K562 (cell line): Measurements from ENCODE around the gene KIF25. TPM values are rescaled to one million over a fixed set of nuclear protein-coding genes. Genes with fewer than 3 reads are reported as not detected.

ENCODE experiments used
- ATAC-seq: fragments of 200-7000 bp; cut with Tn5 transposase; 3 replicates; pipeline ENCODE4 v1.9.1; 2020; ENCODE audit warnings: moderate library complexity
- BruUV-seq: library from RNA; stranded (reverse); fragments of 400-500 nt; replicated peaks from 2 replicates; lab custom pipeline; 2021; lab: Mats Ljungman, UMichigan
- CTCF ChIA-PET: fragments of 300-600 bp; formaldehyde crosslinking; extraction: SDS; loops from one replicate; lab custom pipeline; 2021; ENCODE audit warnings: low intra/inter-chr PET ratio; lab: Yijun Ruan, JAX
- POLR2A ChIA-PET: fragments of 300-600, 350-650 bp; sonication (Branson Sonifier 250); formaldehyde crosslinking; extraction: SDS; loops from one replicate; lab custom pipeline; 2021; ENCODE audit warnings: antibody characterized with exemption, inconsistent platforms; lab: Yijun Ruan, JAX
- DNase-seq, 4 experiments: peaks; one replicate each; pipeline versions ENCODE4 v3.0.0 to v3.0.0-alpha.2; 2011 to 2018; ENCODE audit warnings: low spot score in 3 of 4, mixed read lengths in 3 of 4; ENCODE audit errors: extremely low read depth in 1 of 4
- FAIRE-seq: peaks from 2 replicates; lab custom pipeline; 2011; peaks lifted over from hg19 to GRCh38; lab: Jason Lieb, UNC
- H2AFZ ChIP-seq: 2 replicates; pipeline ENCODE4 v1.6.0; 2011; ENCODE audit warnings: low read depth, low read length, control low read depth, inconsistent platforms
- H3K27ac ChIP-seq: fragments of 200-600 bp; 3 replicates; pipeline ENCODE4 v1.8.0; 2011; ENCODE audit warnings: low read depth, mild to moderate bottlenecking, control low read depth, inconsistent platforms, low read length, moderate library complexity, mixed read lengths; ENCODE audit errors: extremely low read depth
- H3K27me3 ChIP-seq, 2 experiments: fragments of 300-600 bp in 1 of 2; 2 replicates in 1 of 2; 3 replicates in 1 of 2; pipeline versions ENCODE4 v1.6.0 to v1.8.0; 2011; ENCODE audit warnings: inconsistent platforms in 2 of 2, low read length in 2 of 2, mild to moderate bottlenecking in 1 of 2, mixed read lengths in 1 of 2, moderate library complexity in 1 of 2; ENCODE audit not compliant: control insufficient read depth in 2 of 2, insufficient read depth in 2 of 2
- H3K36me3 ChIP-seq: fragments of 300-600 bp; 3 replicates; pipeline ENCODE4 v1.8.0; 2011; ENCODE audit warnings: mild to moderate bottlenecking, low read length, inconsistent platforms; ENCODE audit not compliant: control insufficient read depth, insufficient read depth
- H3K4me1 ChIP-seq, 2 experiments: fragments of 200-600 bp in 1 of 2; replicated peaks in 1 of 2; 2 replicates in 1 of 2; 3 replicates in 1 of 2; pipeline versions ENCODE4 v1.5.1 to v1.8.0; 2011; ENCODE audit warnings: inconsistent platforms in 2 of 2, low read length in 2 of 2, mild to moderate bottlenecking in 1 of 2, mixed read lengths in 1 of 2, moderate library complexity in 1 of 2; ENCODE audit not compliant: control insufficient read depth in 2 of 2, insufficient read depth in 2 of 2
- H3K4me2 ChIP-seq: 2 replicates; pipeline ENCODE4 v1.6.1; 2011; ENCODE audit warnings: low read length, control low read depth, inconsistent platforms, mixed read lengths; ENCODE audit not compliant: insufficient read depth
- H3K4me3 ChIP-seq: fragments of 200-600 bp; sonication (generic), shearing (Covaris generic); 2 replicates; pipeline ENCODE4 v1.5.1; 2016; ENCODE audit warnings: control low read depth, inconsistent platforms
- H3K79me2 ChIP-seq: fragments of 200-600 bp; 3 replicates; pipeline ENCODE4 v1.8.0; 2011; ENCODE audit warnings: low read length, inconsistent platforms; ENCODE audit not compliant: control insufficient read depth, insufficient read depth
- H3K9ac ChIP-seq, 2 experiments: 2 replicates each; pipeline versions ENCODE4 v1.6.0 to v1.6.1; 2011; ENCODE audit warnings: low read depth in 2 of 2, low read length in 2 of 2, control low read depth in 1 of 2, inconsistent platforms in 1 of 2, mild to moderate bottlenecking in 1 of 2, mixed read lengths in 1 of 2; ENCODE audit not compliant: insufficient read depth in 1 of 2
- H3K9me1 ChIP-seq: one replicate; pipeline ENCODE4 v1.6.0; 2011; ENCODE audit warnings: inconsistent platforms, mild to moderate bottlenecking, low read length, moderate library complexity; ENCODE audit not compliant: control insufficient read depth, insufficient read depth
- H3K9me3 ChIP-seq: replicated peaks from 2 replicates; pipeline ENCODE4 v1.5.1; 2011; ENCODE audit warnings: low read depth, low read length, inconsistent platforms; ENCODE audit not compliant: control insufficient read depth, insufficient read depth
- H4K20me1 ChIP-seq: replicated peaks from 2 replicates; pipeline ENCODE4 v1.6.1; 2011; ENCODE audit warnings: low read length, inconsistent platforms, mixed read lengths; ENCODE audit not compliant: control insufficient read depth, insufficient read depth
- CREB1 ChIP-seq, 2 experiments: sonication (generic) in 1 of 2; formaldehyde crosslinking in 1 of 2; IDR thresholded peaks; 2 replicates each; pipeline versions ENCODE4 v1.6.1 to v1.8.0; 2012 to 2022; ENCODE audit warnings: inconsistent platforms in 1 of 2, mild to moderate bottlenecking in 1 of 2, missing genetic modification reagents in 1 of 2, moderate library complexity in 1 of 2
- FOXJ3 ChIP-seq: sonication (generic); formaldehyde crosslinking; IDR thresholded peaks from 2 replicates; pipeline ENCODE4 v1.4.0; 2020; ENCODE audit warnings: mild to moderate bottlenecking, missing genetic modification reagents
- HOXB6 ChIP-seq: fragments of 250-450 bp; sonication (Bioruptor Pico); IDR thresholded peaks from 2 replicates; pipeline ENCODE4 v1.5.1; 2022; ENCODE audit warnings: mild to moderate bottlenecking, borderline replicate concordance
- KLF6 ChIP-seq: fragments of 250-450 bp; sonication (Bioruptor Pico); IDR thresholded peaks from 2 replicates; pipeline ENCODE4 v1.4.0; 2020; ENCODE audit warnings: mild to moderate bottlenecking, moderate library complexity, borderline replicate concordance
- RBM17 ChIP-seq: fragments of 200-400 bp; formaldehyde crosslinking; IDR thresholded peaks from 2 replicates; pipeline ENCODE4 v1.6.1; 2017; ENCODE audit warnings: low read depth, mild to moderate bottlenecking, low read length, borderline replicate concordance
- SIN3A ChIP-seq, 2 experiments: fragments of 150-350 bp in 1 of 2; IDR thresholded peaks; 2 replicates each; pipeline ENCODE4 v1.6.1; 2011 to 2016; ENCODE audit warnings: borderline replicate concordance in 2 of 2, low read depth in 2 of 2, low read length in 2 of 2, mild to moderate bottlenecking in 2 of 2, moderate library complexity in 2 of 2; ENCODE audit not compliant: control insufficient read depth in 1 of 2
- SIRT6 ChIP-seq: IDR thresholded peaks from one replicate; pipeline ENCODE4 v1.6.1; 2012; ENCODE audit warnings: low read depth, mild to moderate bottlenecking, control low read depth, inconsistent platforms, low read length, moderate library complexity
- SMAD3 ChIP-seq: fragments of 450-650 bp; formaldehyde crosslinking; conservative IDR thresholded peaks from 2 replicates; pipeline ENCODE4 v1.4.0; 2020; ENCODE audit warnings: mild to moderate bottlenecking
- TFAM ChIP-seq: fragments of 250-450 bp; sonication (Bioruptor Pico); conservative IDR thresholded peaks from 2 replicates; pipeline ENCODE4 v1.5.0; 2021; ENCODE audit warnings: mild to moderate bottlenecking, moderate library complexity
- WGBS: fragments of 100-300 bp; shearing (Covaris generic); methylation state at CpG from one replicate; pipeline ENCODE4 v1.1.6; 2016; ENCODE audit warnings: low coverage, mixed read lengths; ENCODE audit not compliant: insufficient coverage; ENCODE audit errors: missing lambda C conversion rate; 5-methylcytosine and 5-hydroxymethylcytosine counted together
- in situ Hi-C: fragments of 300-500 bp; cut with MboI; formaldehyde crosslinking; loops from 4 replicates; pipeline ENCODE4 v1.15.0; 2018; ENCODE audit warnings: inconsistent platforms, mixed read lengths
- intact Hi-C: fragments of 100-400 bp; cut with micrococcal nuclease; formaldehyde crosslinking; loops from 2 replicates; pipeline ENCODE4 v1.14.2; 2022
- polyA plus RNA-seq, 8 experiments: library from polyadenylated mRNA; depleted of rRNA in 4 of 8; stranded (reverse) in 5 of 8; unstranded in 3 of 8; fragments of >200 nt; fragmentation: Nextera tagmentation in 2 of 8; fragmentation: Illumina TruSeq in 1 of 8; extraction: Ambion mirVana in 2 of 8; extraction: Trizol in 1 of 8; gene quantifications; 2 replicates each; pipeline versions ENCODE4 v1.2.1 to v1.2.3, GENCODE V29; 2011 to 2014; ENCODE audit warnings: inconsistent platforms in 1 of 8, missing spikeins in 1 of 8
- total RNA-seq, 7 experiments: library from RNA; depleted of rRNA in 6 of 7; stranded (reverse); fragments of >200 nt in 6 of 7; fragmentation: Illumina TruSeq in 2 of 7; extraction: Trizol in 2 of 7; gene quantifications; 2 replicates each; pipeline versions ENCODE4 v1.2.1 to v1.2.3, GENCODE V29; 2011 to 2021; ENCODE audit warnings: low replicate concordance in 1 of 7
- TF ChIP-seq, protein P1 (sequence below), 2 experiments: fragments of 450-650 bp; conservative IDR thresholded peaks; 2 replicates each; pipeline ENCODE4 v1.6.1; 2017; ENCODE audit warnings: mild to moderate bottlenecking in 2 of 2, moderate library complexity in 2 of 2
- TF ChIP-seq, protein P2 (sequence below): fragments of 250-450 bp; sonication (Bioruptor Pico); IDR thresholded peaks from 2 replicates; pipeline ENCODE4 v1.5.0; 2020; ENCODE audit warnings: mild to moderate bottlenecking, borderline replicate concordance
- TF ChIP-seq, protein P3 (sequence below), 3 experiments: fragments of 200-800 bp in 1 of 3; sonication (Bioruptor generic) in 1 of 3; sonication (generic) in 1 of 3; formaldehyde crosslinking in 1 of 3; IDR thresholded peaks; 2 replicates each; pipeline versions ENCODE4 v1.6.1 to v1.8.0; 2016 to 2022; ENCODE audit warnings: mild to moderate bottlenecking in 2 of 3, missing compliant biosample characterization in 2 of 3, missing genetic modification characterization in 2 of 3, missing genetic modification reagents in 1 of 3
- TF ChIP-seq, protein P4 (sequence below): sonication (generic); formaldehyde crosslinking; IDR thresholded peaks from 2 replicates; pipeline ENCODE4 v1.8.1; 2023; ENCODE audit warnings: mild to moderate bottlenecking, missing genetic modification reagents

Gene KIF25
- total and polyA plus RNA-seq, 9 of the 15 experiments (the other 6 are each of a cell fraction or from before 2014, with no cell fraction given): 0.04 to 0.49 (median 0.23) TPM; not detected in 5

DNA sequence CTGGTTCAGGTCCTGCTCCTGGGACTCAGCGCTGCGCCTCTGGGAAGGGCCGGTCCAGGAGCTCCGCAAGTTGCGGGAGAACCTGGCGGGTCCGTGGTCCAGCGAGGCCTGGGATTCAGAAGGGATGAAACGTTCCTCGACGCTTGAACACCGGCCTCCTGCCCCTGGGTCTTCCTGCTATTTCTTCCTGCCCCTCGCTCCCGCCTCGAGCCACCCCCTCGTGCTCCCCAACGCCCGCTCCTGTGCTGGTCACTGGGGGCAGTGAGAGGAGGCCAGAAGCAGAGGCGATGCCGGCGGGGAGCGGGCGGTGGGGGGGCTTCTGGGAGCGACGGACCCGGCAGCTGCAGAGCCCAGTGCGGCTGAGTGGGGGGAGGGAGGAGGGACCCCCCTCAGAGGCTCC, 20.8 kb upstream of the KIF25 start:
- no TSS peak for BruUV-seq
- CTCF ChIA-PET: interaction anchor here (0.7 kb wide), 1 partner anchor 35 kb away, joined by 3 read pairs; no protein-coding TSS in a partner anchor
- no peak for ATAC-seq
- TF ChIP-seq, protein P1, sequence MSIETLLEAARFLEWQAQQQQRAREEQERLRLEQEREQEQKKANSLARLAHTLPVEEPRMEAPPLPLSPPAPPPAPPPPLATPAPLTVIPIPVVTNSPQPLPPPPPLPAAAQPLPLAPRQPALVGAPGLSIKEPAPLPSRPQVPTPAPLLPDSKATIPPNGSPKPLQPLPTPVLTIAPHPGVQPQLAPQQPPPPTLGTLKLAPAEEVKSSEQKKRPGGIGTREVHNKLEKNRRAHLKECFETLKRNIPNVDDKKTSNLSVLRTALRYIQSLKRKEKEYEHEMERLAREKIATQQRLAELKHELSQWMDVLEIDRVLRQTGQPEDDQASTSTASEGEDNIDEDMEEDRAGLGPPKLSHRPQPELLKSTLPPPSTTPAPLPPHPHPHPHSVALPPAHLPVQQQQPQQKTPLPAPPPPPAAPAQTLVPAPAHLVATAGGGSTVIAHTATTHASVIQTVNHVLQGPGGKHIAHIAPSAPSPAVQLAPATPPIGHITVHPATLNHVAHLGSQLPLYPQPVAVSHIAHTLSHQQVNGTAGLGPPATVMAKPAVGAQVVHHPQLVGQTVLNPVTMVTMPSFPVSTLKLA (conservative IDR thresholded peaks at IDR 0.05): no peak
- TF ChIP-seq TFAM: no peak
- TF ChIP-seq FOXJ3: no peak
- TF ChIP-seq CREB1 (IDR thresholded peaks at IDR 0.05): no peak
- no peak for TF ChIP-seq CREB1 (CRISPR knock-in tag; IDR thresholded peaks at IDR 0.05)
- no peak for TF ChIP-seq RBM17
- no peak for TF ChIP-seq HOXB6
- TF ChIP-seq SIN3A (IDR thresholded peaks at IDR 0.05; ENCODE audit: borderline replicate concordance in 2 of 2, control insufficient read depth in 1 of 2, low read depth in 2 of 2, low read length in 2 of 2): no peak
- no peak for TF ChIP-seq SMAD3
- no peak for TF ChIP-seq KLF6
- TF ChIP-seq, protein P2, sequence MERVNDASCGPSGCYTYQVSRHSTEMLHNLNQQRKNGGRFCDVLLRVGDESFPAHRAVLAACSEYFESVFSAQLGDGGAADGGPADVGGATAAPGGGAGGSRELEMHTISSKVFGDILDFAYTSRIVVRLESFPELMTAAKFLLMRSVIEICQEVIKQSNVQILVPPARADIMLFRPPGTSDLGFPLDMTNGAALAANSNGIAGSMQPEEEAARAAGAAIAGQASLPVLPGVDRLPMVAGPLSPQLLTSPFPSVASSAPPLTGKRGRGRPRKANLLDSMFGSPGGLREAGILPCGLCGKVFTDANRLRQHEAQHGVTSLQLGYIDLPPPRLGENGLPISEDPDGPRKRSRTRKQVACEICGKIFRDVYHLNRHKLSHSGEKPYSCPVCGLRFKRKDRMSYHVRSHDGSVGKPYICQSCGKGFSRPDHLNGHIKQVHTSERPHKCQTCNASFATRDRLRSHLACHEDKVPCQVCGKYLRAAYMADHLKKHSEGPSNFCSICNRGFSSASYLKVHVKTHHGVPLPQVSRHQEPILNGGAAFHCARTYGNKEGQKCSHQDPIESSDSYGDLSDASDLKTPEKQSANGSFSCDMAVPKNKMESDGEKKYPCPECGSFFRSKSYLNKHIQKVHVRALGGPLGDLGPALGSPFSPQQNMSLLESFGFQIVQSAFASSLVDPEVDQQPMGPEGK (CRISPR knock-in tag): no peak
- TF ChIP-seq, protein P3, sequence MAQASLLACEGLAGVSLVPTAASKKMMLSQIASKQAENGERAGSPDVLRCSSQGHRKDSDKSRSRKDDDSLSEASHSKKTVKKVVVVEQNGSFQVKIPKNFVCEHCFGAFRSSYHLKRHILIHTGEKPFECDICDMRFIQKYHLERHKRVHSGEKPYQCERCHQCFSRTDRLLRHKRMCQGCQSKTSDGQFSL (CRISPR knock-in tag; IDR thresholded peaks at IDR 0.05): no peak
- TF ChIP-seq, protein P3 (tag; IDR thresholded peaks at IDR 0.05): no peak
- TF ChIP-seq SIRT6: no peak
- TF ChIP-seq, protein P4, sequence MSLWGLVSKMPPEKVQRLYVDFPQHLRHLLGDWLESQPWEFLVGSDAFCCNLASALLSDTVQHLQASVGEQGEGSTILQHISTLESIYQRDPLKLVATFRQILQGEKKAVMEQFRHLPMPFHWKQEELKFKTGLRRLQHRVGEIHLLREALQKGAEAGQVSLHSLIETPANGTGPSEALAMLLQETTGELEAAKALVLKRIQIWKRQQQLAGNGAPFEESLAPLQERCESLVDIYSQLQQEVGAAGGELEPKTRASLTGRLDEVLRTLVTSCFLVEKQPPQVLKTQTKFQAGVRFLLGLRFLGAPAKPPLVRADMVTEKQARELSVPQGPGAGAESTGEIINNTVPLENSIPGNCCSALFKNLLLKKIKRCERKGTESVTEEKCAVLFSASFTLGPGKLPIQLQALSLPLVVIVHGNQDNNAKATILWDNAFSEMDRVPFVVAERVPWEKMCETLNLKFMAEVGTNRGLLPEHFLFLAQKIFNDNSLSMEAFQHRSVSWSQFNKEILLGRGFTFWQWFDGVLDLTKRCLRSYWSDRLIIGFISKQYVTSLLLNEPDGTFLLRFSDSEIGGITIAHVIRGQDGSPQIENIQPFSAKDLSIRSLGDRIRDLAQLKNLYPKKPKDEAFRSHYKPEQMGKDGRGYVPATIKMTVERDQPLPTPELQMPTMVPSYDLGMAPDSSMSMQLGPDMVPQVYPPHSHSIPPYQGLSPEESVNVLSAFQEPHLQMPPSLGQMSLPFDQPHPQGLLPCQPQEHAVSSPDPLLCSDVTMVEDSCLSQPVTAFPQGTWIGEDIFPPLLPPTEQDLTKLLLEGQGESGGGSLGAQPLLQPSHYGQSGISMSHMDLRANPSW (CRISPR knock-in tag): no peak

More for the DNA sequence above, 20.8 kb upstream of the KIF25 start:
- Histone ChIP-seq H3K36me3 (no peaks in the 10 kb centered on the region), H3K27ac (no peak overlapping the region), H3K4me3 (no peak overlapping the region), H2AFZ (no peak overlapping the region), H3K9ac (no peak overlapping the region), H3K79me2 (no peaks in the 10 kb centered on the region), H3K9me1 (no peaks in the 10 kb centered on the region), H3K27me3 (peaks cover 21 to 24% of the 10 kb centered on the region in 2 experiments), H3K4me2 (no peak overlapping the region), H3K9me3 (no peaks in the 10 kb centered on the region), H3K4me1 (peaks cover 0 to 8% of the 10 kb centered on the region in 2 experiments; a peak in 1 of 5 replicates), H4K20me1 (no peaks in the 10 kb centered on the region)
- in situ Hi-C loops (no loop called here), intact Hi-C loops (no loop called here)
- no peak for DNase-seq
- POLR2A ChIA-PET: no interaction called here
- 68% methylated on average over 18 of the region's 27 CpGs for WGBS
- FAIRE-seq: no peak
